Measurements from ENCODE around the gene CCDC107. TPM values are rescaled to one million over a fixed set of nuclear protein-coding genes. Genes with fewer than 3 reads are reported as not detected.

CCDC107 gene
- polyA plus RNA-seq, 2 of the 4 experiments (the other 2 are of a cell fraction) = 13.3 to 20.7 TPM

DNA sequence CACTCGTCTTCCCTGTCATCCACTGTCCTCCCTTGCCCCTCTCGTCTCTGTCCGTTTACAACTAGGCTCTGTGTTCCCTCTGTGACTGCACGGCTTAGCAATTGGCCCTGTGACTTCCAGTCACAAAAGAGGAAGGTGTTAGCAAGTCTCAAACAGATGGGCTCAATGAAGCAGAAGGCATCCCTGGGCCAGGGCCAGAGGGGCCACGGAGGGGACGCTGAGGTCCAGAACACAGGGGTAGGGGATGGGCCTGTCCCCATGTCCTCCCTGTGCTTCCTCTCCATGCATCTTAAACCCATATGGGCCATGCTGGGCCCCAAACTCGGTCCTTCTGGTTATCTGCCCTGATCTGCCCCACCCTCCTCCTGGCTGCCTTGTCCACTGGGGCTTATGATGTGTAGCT, 39.8 kb upstream of the CCDC107 start, which contains the start of gene CD72:
TSS of gene CD72 (minus strand) at position 89 of the 403 bp plus-strand sequence. CDS start 110 bp downstream, outside the sequence.
- Histone ChIP-seq H3K4me2 (peak within 1 kb of the TSS; percentile 12; the same call in 1 of the 3 replicates), H3K9me3 (no peaks in the 10 kb centered on the region), H3K4me3 (no peak within 1 kb of the TSS), H3K4me1 (no peaks in the 10 kb centered on the region), H3K27ac (no peak within 1 kb of the TSS)
- ATAC-seq (no peak), FAIRE-seq (no peak), DNase-seq (ENCODE audit: low read depth in 1 of 2, low spot score in 1 of 2) (no peak)
- ChIA-PET POLR2A (no interaction called here), CTCF (interaction anchor here (1.4 to 2.3 kb wide), 3 partner anchors 11 to 28 kb away, joined by 3 to 9 read pairs (median 4); no protein-coding TSS in a partner anchor)
- WGBS (ENCODE audit: missing lambda C conversion rate) = 68% methylated on average over 7 of the region's 7 CpGs
- TF ChIP-seq GATA3 (IDR thresholded peaks at IDR 0.05; ENCODE audit: borderline replicate concordance) (no peak), MAFK (IDR thresholded peaks at IDR 0.05; ENCODE audit: partially characterized antibody) (no peak)

GRCh38 chr9:35618854-35619799, 39.0 kb upstream of the CCDC107 start:
- no peak overlapping the region for H3K27ac ChIP-seq
- ATAC-seq (no peak), FAIRE-seq (no peak), DNase-seq (ENCODE audit: low read depth in 1 of 2, low spot score in 1 of 2) (no peak)
- H3K4me1 ChIP-seq = no peaks in the 10 kb centered on the region
- no peak for TF ChIP-seq USF2 (IDR thresholded peaks at IDR 0.05)
- TF ChIP-seq EP300 (IDR thresholded peaks at IDR 0.05) = no peak
- no peak for TF ChIP-seq RARB (CRISPR knock-in tag; IDR thresholded peaks at IDR 0.05)
- TF ChIP-seq, protein P1, sequence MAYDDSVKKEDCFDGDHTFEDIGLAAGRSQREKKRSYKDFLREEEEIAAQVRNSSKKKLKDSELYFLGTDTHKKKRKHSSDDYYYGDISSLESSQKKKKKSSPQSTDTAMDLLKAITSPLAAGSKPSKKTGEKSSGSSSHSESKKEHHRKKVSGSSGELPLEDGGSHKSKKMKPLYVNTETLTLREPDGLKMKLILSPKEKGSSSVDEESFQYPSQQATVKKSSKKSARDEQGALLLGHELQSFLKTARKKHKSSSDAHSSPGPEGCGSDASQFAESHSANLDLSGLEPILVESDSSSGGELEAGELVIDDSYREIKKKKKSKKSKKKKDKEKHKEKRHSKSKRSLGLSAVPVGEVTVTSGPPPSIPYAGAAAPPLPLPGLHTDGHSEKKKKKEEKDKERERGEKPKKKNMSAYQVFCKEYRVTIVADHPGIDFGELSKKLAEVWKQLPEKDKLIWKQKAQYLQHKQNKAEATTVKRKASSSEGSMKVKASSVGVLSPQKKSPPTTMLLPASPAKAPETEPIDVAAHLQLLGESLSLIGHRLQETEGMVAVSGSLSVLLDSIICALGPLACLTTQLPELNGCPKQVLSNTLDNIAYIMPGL (CRISPR knock-in tag; IDR thresholded peaks at IDR 0.05; ENCODE audit: borderline replicate concordance) = no peak
- no peak for TF ChIP-seq ZFP36 (IDR thresholded peaks at IDR 0.05; ENCODE audit: borderline replicate concordance, partially characterized antibody)
- no peak for TF ChIP-seq POLR2AphosphoS2 (conservative IDR thresholded peaks at IDR 0.05; ENCODE audit: low read length)
- TF ChIP-seq MAFK (IDR thresholded peaks at IDR 0.05; ENCODE audit: partially characterized antibody) = no peak
- TF ChIP-seq HOXB13 (CRISPR knock-in tag; IDR thresholded peaks at IDR 0.05; ENCODE audit: low read depth) = no peak
- TF ChIP-seq HOXA7 (CRISPR knock-in tag; IDR thresholded peaks at IDR 0.05) = no peak
- TF ChIP-seq SMC3 (IDR thresholded peaks at IDR 0.05) = no peak
- TF ChIP-seq PBX3 (IDR thresholded peaks at IDR 0.05) = no peak
- TF ChIP-seq TP53 (CRISPR knock-in tag; IDR thresholded peaks at IDR 0.05) = no peak
- no peak for TF ChIP-seq EHMT2 (IDR thresholded peaks at IDR 0.05; ENCODE audit: low read depth)
- TF ChIP-seq ESRRA (IDR thresholded peaks at IDR 0.05; ENCODE audit: borderline replicate concordance, low read length) = no peak
- no peak for TF ChIP-seq CBX2 (IDR thresholded peaks at IDR 0.05; ENCODE audit: borderline replicate concordance, low read depth)
- TF ChIP-seq, protein P2, sequence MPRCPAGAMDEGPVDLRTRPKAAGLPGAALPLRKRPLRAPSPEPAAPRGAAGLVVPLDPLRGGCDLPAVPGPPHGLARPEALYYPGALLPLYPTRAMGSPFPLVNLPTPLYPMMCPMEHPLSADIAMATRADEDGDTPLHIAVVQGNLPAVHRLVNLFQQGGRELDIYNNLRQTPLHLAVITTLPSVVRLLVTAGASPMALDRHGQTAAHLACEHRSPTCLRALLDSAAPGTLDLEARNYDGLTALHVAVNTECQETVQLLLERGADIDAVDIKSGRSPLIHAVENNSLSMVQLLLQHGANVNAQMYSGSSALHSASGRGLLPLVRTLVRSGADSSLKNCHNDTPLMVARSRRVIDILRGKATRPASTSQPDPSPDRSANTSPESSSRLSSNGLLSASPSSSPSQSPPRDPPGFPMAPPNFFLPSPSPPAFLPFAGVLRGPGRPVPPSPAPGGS (IDR thresholded peaks at IDR 0.05) = no peak
- TF ChIP-seq, protein P3, sequence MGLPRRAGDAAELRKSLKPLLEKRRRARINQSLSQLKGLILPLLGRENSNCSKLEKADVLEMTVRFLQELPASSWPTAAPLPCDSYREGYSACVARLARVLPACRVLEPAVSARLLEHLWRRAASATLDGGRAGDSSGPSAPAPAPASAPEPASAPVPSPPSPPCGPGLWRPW (IDR thresholded peaks at IDR 0.05) = no peak
- H3K4me3 ChIP-seq = no peak overlapping the region
- H3K4me2 ChIP-seq = no peak overlapping the region
- CTCF ChIA-PET = interaction anchor here (0.9 to 2.5 kb wide), 8 partner anchors 8 to 634 kb away, joined by 3 to 22 read pairs (median 4); partner anchors contain the start of genes CCDC107 and RMRP
- POLR2A ChIA-PET = no interaction called here
- H3K9me3 ChIP-seq = no peaks in the 10 kb centered on the region
- WGBS (ENCODE audit: missing lambda C conversion rate) = 80% methylated on average over 16 of the region's 17 CpGs

Measured in A549 (cell line).